ENCODE data around the gene ANKRD13D. TPM values are rescaled to one million over a fixed set of nuclear protein-coding genes. Genes with fewer than 3 reads are reported as not detected.

ANKRD13D gene
- total and polyA plus RNA-seq, 8 donors: 18.5 to 96.4 (median 36.8) TPM

GRCh38 chr11:67282876-67283371 lies 6.2 kb upstream of the ANKRD13D start:
- Histone ChIP-seq H3K9me3 (no peaks in the 10 kb centered on the region), H3K4me1 (peaks cover 25 to 88% (median 44%) of the 10 kb centered on the region in 4 donors), H3K4me3 (no peak overlapping the region), H3K27me3 (no peaks in the 10 kb centered on the region), H3K36me3 (peaks cover 73 to 90% (median 86%) of the 10 kb centered on the region in 4 donors), H3K27ac (peak overlapping the region in 4 of 5 donors; percentile 47 to 95 (median 60))
- intact Hi-C loops (cut with DNase I; ENCODE audit: low total_unique reads): no loop called here
- DNase-seq: no peak
- 89 to 95% (median 91%) methylated on average over 4 to 11 of the region's 11 CpGs for WGBS, 5 donors
- no peak for TF ChIP-seq POLR2A (IDR thresholded peaks at IDR 0.05)
- no peak for TF ChIP-seq POLR2AphosphoS5 (IDR thresholded peaks at IDR 0.05)
- TF ChIP-seq EP300 (IDR thresholded peaks at IDR 0.05): no peak
- TF ChIP-seq, protein P1, sequence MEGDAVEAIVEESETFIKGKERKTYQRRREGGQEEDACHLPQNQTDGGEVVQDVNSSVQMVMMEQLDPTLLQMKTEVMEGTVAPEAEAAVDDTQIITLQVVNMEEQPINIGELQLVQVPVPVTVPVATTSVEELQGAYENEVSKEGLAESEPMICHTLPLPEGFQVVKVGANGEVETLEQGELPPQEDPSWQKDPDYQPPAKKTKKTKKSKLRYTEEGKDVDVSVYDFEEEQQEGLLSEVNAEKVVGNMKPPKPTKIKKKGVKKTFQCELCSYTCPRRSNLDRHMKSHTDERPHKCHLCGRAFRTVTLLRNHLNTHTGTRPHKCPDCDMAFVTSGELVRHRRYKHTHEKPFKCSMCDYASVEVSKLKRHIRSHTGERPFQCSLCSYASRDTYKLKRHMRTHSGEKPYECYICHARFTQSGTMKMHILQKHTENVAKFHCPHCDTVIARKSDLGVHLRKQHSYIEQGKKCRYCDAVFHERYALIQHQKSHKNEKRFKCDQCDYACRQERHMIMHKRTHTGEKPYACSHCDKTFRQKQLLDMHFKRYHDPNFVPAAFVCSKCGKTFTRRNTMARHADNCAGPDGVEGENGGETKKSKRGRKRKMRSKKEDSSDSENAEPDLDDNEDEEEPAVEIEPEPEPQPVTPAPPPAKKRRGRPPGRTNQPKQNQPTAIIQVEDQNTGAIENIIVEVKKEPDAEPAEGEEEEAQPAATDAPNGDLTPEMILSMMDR (IDR thresholded peaks at IDR 0.05): no peak

GRCh38 chr11:67283481-67283963 lies 5.6 kb upstream of the ANKRD13D start:
- Histone ChIP-seq H3K36me3 (peaks cover 73 to 86% (median 85%) of the 10 kb centered on the region in 4 donors), H3K27ac (peak overlapping the region in 4 of 5 donors; percentile 41 to 99 (median 72)), H3K4me1 (peaks cover 25 to 88% (median 43%) of the 10 kb centered on the region in 4 donors), H3K4me3 (peak overlapping the region in 2 of 4 donors; percentile 12 to 24), H3K9me3 (no peaks in the 10 kb centered on the region), H3K27me3 (no peaks in the 10 kb centered on the region)
- TF ChIP-seq POLR2AphosphoS5 (IDR thresholded peaks at IDR 0.05): no peak
- TF ChIP-seq POLR2A (IDR thresholded peaks at IDR 0.05): no peak
- TF ChIP-seq, protein P1 (IDR thresholded peaks at IDR 0.05): no peak
- no peak for TF ChIP-seq EP300 (IDR thresholded peaks at IDR 0.05)
- DNase-seq: no peak
- WGBS, 5 donors: 72 to 87% (median 82%) methylated on average over 13 of the region's 13 CpGs
- intact Hi-C loops (cut with DNase I; ENCODE audit: low total_unique reads): no loop called here

- peaks cover 21 to 78% (median 38%) of the 10 kb centered on the region in 4 donors for H3K4me1 ChIP-seq
Measured at GRCh38 chr11:67284811-67285540, 4.1 kb upstream of the ANKRD13D start.

More at GRCh38 chr11:67284811-67285540, 4.1 kb upstream of the ANKRD13D start:
- DNase-seq: no peak
- intact Hi-C loops (cut with DNase I; ENCODE audit: low total_unique reads): no loop called here
- Histone ChIP-seq H3K4me3 (peak overlapping the region in 2 of 4 donors; percentile 24 to 35), H3K9me3 (no peaks in the 10 kb centered on the region), H3K27ac (peak overlapping the region in 3 of 5 donors; percentile 92 to 99 (median 95)), H3K27me3 (no peaks in the 10 kb centered on the region), H3K36me3 (peaks cover 60 to 71% (median 71%) of the 10 kb centered on the region in 4 donors)
- TF ChIP-seq POLR2AphosphoS5 (IDR thresholded peaks at IDR 0.05) (no peak), POLR2A (IDR thresholded peaks at IDR 0.05) (no peak), EP300 (IDR thresholded peaks at IDR 0.05) (no peak)
- TF ChIP-seq, protein P1 (IDR thresholded peaks at IDR 0.05): no peak
- 88 to 90% (median 88%) methylated on average over 39 to 45 of the region's 45 CpGs for WGBS, 5 donors
